ENCODE results near the gene SRPK3. TPM values are rescaled to one million over a fixed set of nuclear protein-coding genes. Genes with fewer than 3 reads are reported as not detected.

The SRPK3 gene
- polyA plus RNA-seq, 4 donors: 0.15 to 1.1 (median 0.27) TPM; not detected in 1

- Histone ChIP-seq H3K9me3 (ENCODE audit: control insufficient read depth in 2 of 2, insufficient read depth in 1 of 2, low read depth in 1 of 2, low read length in 1 of 2) (no peaks in the 10 kb centered on the region), H3K4me3 (ENCODE audit: low read depth in 1 of 3, low read length in 3 of 3) (no peak overlapping the region), H3K27ac (ENCODE audit: low read depth in 1 of 3, low read length in 2 of 3) (no peak overlapping the region), H3K36me3 (ENCODE audit: control insufficient read depth in 3 of 3, insufficient read depth in 2 of 3, low read depth in 1 of 3, low read length in 3 of 3) (peaks cover 0 to 17% (median 0%) of the 10 kb centered on the region in 3 donors), H3K27me3 (ENCODE audit: control insufficient read depth in 3 of 3, insufficient read depth in 3 of 3, low read length in 3 of 3) (no peaks in the 10 kb centered on the region), H3K4me1 (ENCODE audit: control insufficient read depth in 3 of 3, insufficient read depth in 2 of 3, low read depth in 1 of 3, low read length in 2 of 3) (no peaks in the 10 kb centered on the region)
- DNase-seq: no peak
- FAIRE-seq: no peak
- WGBS, 3 donors: 59 to 75% (median 64%) methylated on average over 7 to 14 of the region's 14 CpGs
Observed at GRCh38 chrX:153802513-153803045, 21.7 kb downstream of the SRPK3 start.

- no peak for DNase-seq
- H3K27ac ChIP-seq (ENCODE audit: low read depth in 1 of 3, low read length in 2 of 3): no peak overlapping the region
- FAIRE-seq: no peak
Observed at GRCh38 chrX:153803211-153804099, 22.6 kb downstream of the SRPK3 start.

GRCh38 chrX:153804100-153804595 lies 23.3 kb downstream of the SRPK3 start:
- FAIRE-seq (no peak), DNase-seq (no peak)
- Histone ChIP-seq H3K4me3 (ENCODE audit: low read depth in 1 of 3, low read length in 3 of 3) (no peak overlapping the region), H3K4me1 (ENCODE audit: control insufficient read depth in 3 of 3, insufficient read depth in 2 of 3, low read depth in 1 of 3, low read length in 2 of 3) (no peaks in the 10 kb centered on the region), H3K36me3 (ENCODE audit: control insufficient read depth in 3 of 3, insufficient read depth in 2 of 3, low read depth in 1 of 3, low read length in 3 of 3) (peaks cover 0 to 3% (median 0%) of the 10 kb centered on the region in 3 donors), H3K9me3 (ENCODE audit: control insufficient read depth in 2 of 2, insufficient read depth in 1 of 2, low read depth in 1 of 2, low read length in 1 of 2) (no peaks in the 10 kb centered on the region), H3K27ac (ENCODE audit: low read depth in 1 of 3, low read length in 2 of 3) (no peak overlapping the region), H3K27me3 (ENCODE audit: control insufficient read depth in 3 of 3, insufficient read depth in 3 of 3, low read length in 3 of 3) (no peaks in the 10 kb centered on the region)
- WGBS, 3 donors: 94 to 96% (median 95%) methylated on average over 21 to 34 of the region's 34 CpGs

More at GRCh38 chrX:153803211-153804099, 22.6 kb downstream of the SRPK3 start:
- Histone ChIP-seq H3K36me3 (ENCODE audit: control insufficient read depth in 3 of 3, insufficient read depth in 2 of 3, low read depth in 1 of 3, low read length in 3 of 3) (peaks cover 0 to 10% (median 0%) of the 10 kb centered on the region in 3 donors), H3K9me3 (ENCODE audit: control insufficient read depth in 2 of 2, insufficient read depth in 1 of 2, low read depth in 1 of 2, low read length in 1 of 2) (no peaks in the 10 kb centered on the region), H3K4me1 (ENCODE audit: control insufficient read depth in 3 of 3, insufficient read depth in 2 of 3, low read depth in 1 of 3, low read length in 2 of 3) (no peaks in the 10 kb centered on the region), H3K27me3 (ENCODE audit: control insufficient read depth in 3 of 3, insufficient read depth in 3 of 3, low read length in 3 of 3) (no peaks in the 10 kb centered on the region), H3K4me3 (ENCODE audit: low read depth in 1 of 3, low read length in 3 of 3) (no peak overlapping the region)
- WGBS, 3 donors: 96 to 97% (median 96%) methylated on average over 75 to 87 of the region's 87 CpGs

GRCh38 chrX:153804621-153805020 lies 23.8 kb downstream of the SRPK3 start:
- FAIRE-seq (no peak), DNase-seq (no peak)
- Histone ChIP-seq H3K27me3 (ENCODE audit: control insufficient read depth in 3 of 3, insufficient read depth in 3 of 3, low read length in 3 of 3) (no peaks in the 10 kb centered on the region), H3K4me1 (ENCODE audit: control insufficient read depth in 3 of 3, insufficient read depth in 2 of 3, low read depth in 1 of 3, low read length in 2 of 3) (no peaks in the 10 kb centered on the region), H3K27ac (ENCODE audit: low read depth in 1 of 3, low read length in 2 of 3) (no peak overlapping the region), H3K4me3 (ENCODE audit: low read depth in 1 of 3, low read length in 3 of 3) (no peak overlapping the region), H3K9me3 (ENCODE audit: control insufficient read depth in 2 of 2, insufficient read depth in 1 of 2, low read depth in 1 of 2, low read length in 1 of 2) (no peaks in the 10 kb centered on the region), H3K36me3 (ENCODE audit: control insufficient read depth in 3 of 3, insufficient read depth in 2 of 3, low read depth in 1 of 3, low read length in 3 of 3) (no peaks in the 10 kb centered on the region)
- 92 to 96% (median 92%) methylated on average over 18 to 25 of the region's 25 CpGs for WGBS, 3 donors

GRCh38 chrX:153805436-153805835 lies 24.6 kb downstream of the SRPK3 start:
- Histone ChIP-seq H3K9me3 (ENCODE audit: control insufficient read depth in 2 of 2, insufficient read depth in 1 of 2, low read depth in 1 of 2, low read length in 1 of 2) (no peaks in the 10 kb centered on the region), H3K4me3 (ENCODE audit: low read depth in 1 of 3, low read length in 3 of 3) (no peak overlapping the region), H3K36me3 (ENCODE audit: control insufficient read depth in 3 of 3, insufficient read depth in 2 of 3, low read depth in 1 of 3, low read length in 3 of 3) (no peaks in the 10 kb centered on the region), H3K4me1 (ENCODE audit: control insufficient read depth in 3 of 3, insufficient read depth in 2 of 3, low read depth in 1 of 3, low read length in 2 of 3) (no peaks in the 10 kb centered on the region), H3K27ac (ENCODE audit: low read depth in 1 of 3, low read length in 2 of 3) (no peak overlapping the region), H3K27me3 (ENCODE audit: control insufficient read depth in 3 of 3, insufficient read depth in 3 of 3, low read length in 3 of 3) (no peaks in the 10 kb centered on the region)
- DNase-seq (no peak), FAIRE-seq (no peak)
- WGBS, 3 donors: 77 to 84% (median 84%) methylated on average over 10 to 13 of the region's 13 CpGs

- Histone ChIP-seq H3K27ac (ENCODE audit: low read depth in 1 of 3, low read length in 2 of 3) (no peak overlapping the region), H3K9me3 (ENCODE audit: control insufficient read depth in 2 of 2, insufficient read depth in 1 of 2, low read depth in 1 of 2, low read length in 1 of 2) (no peaks in the 10 kb centered on the region), H3K27me3 (ENCODE audit: control insufficient read depth in 3 of 3, insufficient read depth in 3 of 3, low read length in 3 of 3) (no peaks in the 10 kb centered on the region), H3K4me3 (ENCODE audit: low read depth in 1 of 3, low read length in 3 of 3) (no peak overlapping the region), H3K4me1 (ENCODE audit: control insufficient read depth in 3 of 3, insufficient read depth in 2 of 3, low read depth in 1 of 3, low read length in 2 of 3) (no peaks in the 10 kb centered on the region), H3K36me3 (ENCODE audit: control insufficient read depth in 3 of 3, insufficient read depth in 2 of 3, low read depth in 1 of 3, low read length in 3 of 3) (no peaks in the 10 kb centered on the region)
- FAIRE-seq (no peak), DNase-seq (no peak)
- 81 to 91% (median 87%) methylated on average over 18 to 28 of the region's 28 CpGs for WGBS, 3 donors
Observed at GRCh38 chrX:153806999-153807575, 26.2 kb downstream of the SRPK3 start.

GRCh38 chrX:153807976-153808375 lies 27.1 kb downstream of the SRPK3 start:
- H3K9me3 ChIP-seq (ENCODE audit: control insufficient read depth in 2 of 2, insufficient read depth in 1 of 2, low read depth in 1 of 2, low read length in 1 of 2): no peaks in the 10 kb centered on the region
- no peak overlapping the region for H3K4me3 ChIP-seq (ENCODE audit: low read depth in 1 of 3, low read length in 3 of 3)
- no peak overlapping the region for H3K27ac ChIP-seq (ENCODE audit: low read depth in 1 of 3, low read length in 2 of 3)
- DNase-seq (no peak), FAIRE-seq (no peak)
- no peaks in the 10 kb centered on the region for H3K4me1 ChIP-seq (ENCODE audit: control insufficient read depth in 3 of 3, insufficient read depth in 2 of 3, low read depth in 1 of 3, low read length in 2 of 3)
- H3K27me3 ChIP-seq (ENCODE audit: control insufficient read depth in 3 of 3, insufficient read depth in 3 of 3, low read length in 3 of 3): no peaks in the 10 kb centered on the region
- WGBS, 3 donors: 88 to 92% (median 92%) methylated on average over 8 to 19 of the region's 19 CpGs
- H3K36me3 ChIP-seq (ENCODE audit: control insufficient read depth in 3 of 3, insufficient read depth in 2 of 3, low read depth in 1 of 3, low read length in 3 of 3): no peaks in the 10 kb centered on the region

- H3K4me1 ChIP-seq (ENCODE audit: control insufficient read depth in 3 of 3, insufficient read depth in 2 of 3, low read depth in 1 of 3, low read length in 2 of 3): no peaks in the 10 kb centered on the region
- 30 to 57% (median 56%) methylated on average over 7 to 14 of the region's 14 CpGs for WGBS, 3 donors
- H3K4me3 ChIP-seq (ENCODE audit: low read depth in 1 of 3, low read length in 3 of 3): no peak overlapping the region
- H3K27ac ChIP-seq (ENCODE audit: low read depth in 1 of 3, low read length in 2 of 3): no peak overlapping the region
- FAIRE-seq (no peak), DNase-seq (no peak)
- H3K9me3 ChIP-seq (ENCODE audit: control insufficient read depth in 2 of 2, insufficient read depth in 1 of 2, low read depth in 1 of 2, low read length in 1 of 2): no peaks in the 10 kb centered on the region
- H3K27me3 ChIP-seq (ENCODE audit: control insufficient read depth in 3 of 3, insufficient read depth in 3 of 3, low read length in 3 of 3): no peaks in the 10 kb centered on the region
- no peaks in the 10 kb centered on the region for H3K36me3 ChIP-seq (ENCODE audit: control insufficient read depth in 3 of 3, insufficient read depth in 2 of 3, low read depth in 1 of 3, low read length in 3 of 3)
Observed at GRCh38 chrX:153812220-153812619, 31.4 kb downstream of the SRPK3 start.

All from small intestine (tissue), 7 donors.